Thyroid gland (tissue), 4 donors: ENCODE measurements around the gene DPAGT1. TPM values are rescaled to one million over a fixed set of nuclear protein-coding genes. Genes with fewer than 3 reads are reported as not detected.

Source experiments
- DNase-seq, 2 donors: peaks; one replicate each; pipeline ENCODE4 v3.0.0-alpha.2; 2019
- H3K27ac ChIP-seq, 3 donors: fragments of 200-600 bp; sonication (generic); 1 replicate in 2 of 3; 2 replicates in 1 of 3; pipeline ENCODE4 v1.5.1; 2016 to 2019; ENCODE audit warnings: mild to moderate bottlenecking in 1 of 3, moderate library complexity in 1 of 3
- H3K27me3 ChIP-seq: fragments of 200-600 bp; sonication (generic); one replicate; pipeline ENCODE4 v1.5.1; 2019
- H3K36me3 ChIP-seq, 2 donors: fragments of 200-600 bp; sonication (generic); one replicate each; pipeline ENCODE4 v1.5.1; 2016 to 2019
- H3K4me1 ChIP-seq, 2 donors: fragments of 200-600 bp; sonication (generic); one replicate each; pipeline ENCODE4 v1.5.1; 2017 to 2019
- H3K4me3 ChIP-seq, 3 donors: fragments of 200-600 bp; sonication (generic); replicated peaks in 1 of 3; 1 replicate in 2 of 3; 2 replicates in 1 of 3; pipeline ENCODE4 v1.5.1; 2016; ENCODE audit warnings: mild to moderate bottlenecking in 1 of 3
- H3K9me3 ChIP-seq: fragments of 200-600 bp; sonication (generic); one replicate; pipeline ENCODE4 v1.5.1; 2017
- POLR2A ChIP-seq, 2 donors: fragments of 450-650 bp; IDR thresholded peaks; one replicate each; pipeline ENCODE4 v1.6.1; 2017; ENCODE audit warnings: antibody characterized with exemption in 2 of 2, mild to moderate bottlenecking in 2 of 2, moderate library complexity in 1 of 2
- WGBS, 2 donors: methylation state at CpG; one replicate each; pipeline ENCODE4 v1.1.5; 2017; 5-methylcytosine and 5-hydroxymethylcytosine counted together
- intact Hi-C: fragments of 100-400 bp; cut with DNase I; formaldehyde crosslinking; loops from one replicate; pipeline ENCODE4 v1.15.1; 2023
- total RNA-seq, 4 donors: library from RNA; depleted of rRNA; stranded (reverse); fragments of >200 nt; gene quantifications; one replicate each; pipeline ENCODE4 v1.2.3, GENCODE V29; 2016
- TF ChIP-seq, protein P1 (sequence below), 6 experiments: fragments of 200-600 bp in 3 of 6; fragments of 450-650 bp in 3 of 6; sonication (generic) in 3 of 6; IDR thresholded peaks; one replicate each; pipeline ENCODE4 v1.5.1; 2016 to 2019; ENCODE audit warnings: antibody characterized with exemption in 6 of 6, mild to moderate bottlenecking in 2 of 6, inconsistent platforms in 1 of 6, moderate library complexity in 1 of 6

DPAGT1 gene
- total RNA-seq, 4 donors from 2014 or later = 29.8 to 42.8 (median 38.7) TPM

- no peak overlapping the region for H3K4me3 ChIP-seq
- H3K4me1 ChIP-seq = peaks cover 0 to 7% of the 10 kb centered on the region in 2 donors
- no peak overlapping the region for H3K27ac ChIP-seq
- no peaks in the 10 kb centered on the region for H3K27me3 ChIP-seq
- H3K36me3 ChIP-seq = peaks cover 37 to 51% of the 10 kb centered on the region in 2 donors
- no peak for DNase-seq
- intact Hi-C loops = no loop called here
- no peak for TF ChIP-seq POLR2A (IDR thresholded peaks at IDR 0.05)
- TF ChIP-seq, protein P1, sequence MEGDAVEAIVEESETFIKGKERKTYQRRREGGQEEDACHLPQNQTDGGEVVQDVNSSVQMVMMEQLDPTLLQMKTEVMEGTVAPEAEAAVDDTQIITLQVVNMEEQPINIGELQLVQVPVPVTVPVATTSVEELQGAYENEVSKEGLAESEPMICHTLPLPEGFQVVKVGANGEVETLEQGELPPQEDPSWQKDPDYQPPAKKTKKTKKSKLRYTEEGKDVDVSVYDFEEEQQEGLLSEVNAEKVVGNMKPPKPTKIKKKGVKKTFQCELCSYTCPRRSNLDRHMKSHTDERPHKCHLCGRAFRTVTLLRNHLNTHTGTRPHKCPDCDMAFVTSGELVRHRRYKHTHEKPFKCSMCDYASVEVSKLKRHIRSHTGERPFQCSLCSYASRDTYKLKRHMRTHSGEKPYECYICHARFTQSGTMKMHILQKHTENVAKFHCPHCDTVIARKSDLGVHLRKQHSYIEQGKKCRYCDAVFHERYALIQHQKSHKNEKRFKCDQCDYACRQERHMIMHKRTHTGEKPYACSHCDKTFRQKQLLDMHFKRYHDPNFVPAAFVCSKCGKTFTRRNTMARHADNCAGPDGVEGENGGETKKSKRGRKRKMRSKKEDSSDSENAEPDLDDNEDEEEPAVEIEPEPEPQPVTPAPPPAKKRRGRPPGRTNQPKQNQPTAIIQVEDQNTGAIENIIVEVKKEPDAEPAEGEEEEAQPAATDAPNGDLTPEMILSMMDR (IDR thresholded peaks at IDR 0.05) = no peak
- WGBS, 2 donors = 71 to 83% methylated on average over 3 of the region's 3 CpGs
- H3K9me3 ChIP-seq = no peaks in the 10 kb centered on the region
These were observed 29.0 kb upstream of the DPAGT1 start for GRCh38 chr11:119130662-119131061.

DNA sequence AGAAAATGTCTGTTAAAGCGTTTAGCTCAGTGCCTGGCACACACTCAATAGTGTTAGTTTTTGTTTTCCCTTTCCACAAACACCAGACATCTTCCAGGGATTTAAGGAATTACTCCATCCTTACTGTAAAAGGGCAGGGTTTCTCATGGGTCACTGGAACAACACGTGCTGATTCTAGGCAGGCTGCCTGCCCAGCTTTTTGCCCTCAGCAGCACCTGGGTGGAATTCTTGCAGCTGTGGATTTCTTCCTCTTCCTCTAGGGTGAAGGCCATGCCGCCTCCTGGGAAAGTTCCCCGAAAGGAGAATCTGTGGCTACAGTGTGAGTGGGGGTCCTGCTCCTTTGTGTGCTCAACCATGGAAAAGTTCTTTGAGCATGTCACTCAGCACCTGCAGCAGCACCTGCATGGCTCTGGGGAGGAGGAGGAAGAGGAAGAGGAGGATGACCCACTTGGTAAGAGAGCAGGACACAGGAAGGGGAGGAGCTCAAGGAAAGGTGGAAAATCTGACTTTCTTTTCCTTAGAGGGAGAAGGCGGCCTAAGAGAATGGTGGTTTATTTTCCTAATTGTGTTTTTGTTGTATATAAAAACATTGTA, 25.1 kb upstream of the DPAGT1 start:
- 51 to 59% methylated on average over 5 of the region's 5 CpGs for WGBS, 2 donors
- TF ChIP-seq POLR2A (IDR thresholded peaks at IDR 0.05) = no peak
- TF ChIP-seq, protein P1 (IDR thresholded peaks at IDR 0.05) = no peak
- Histone ChIP-seq H3K36me3 (peaks cover 21 to 30% of the 10 kb centered on the region in 2 donors), H3K27ac (peak overlapping the region in 1 of 3 donors; percentile 12), H3K4me1 (peaks cover 10 to 15% of the 10 kb centered on the region in 2 donors), H3K4me3 (no peak overlapping the region), H3K27me3 (no peaks in the 10 kb centered on the region), H3K9me3 (no peaks in the 10 kb centered on the region)
- no peak for DNase-seq
- intact Hi-C loops = no loop called here

- no peak for DNase-seq
- no peaks in the 10 kb centered on the region for H3K27me3 ChIP-seq
- WGBS, 2 donors = 94 to 95% methylated on average over 6 of the region's 6 CpGs
These were observed 24.2 kb upstream of the DPAGT1 start for GRCh38 chr11:119125821-119126220.

GRCh38 chr11:119121811-119122124, 20.1 kb upstream of the DPAGT1 start:
- H3K4me3 ChIP-seq = peak overlapping the region; percentile 63 to 84 (median 82)
- peaks cover 17 to 18% of the 10 kb centered on the region in 2 donors for H3K4me1 ChIP-seq
- intact Hi-C loops = no loop called here
- no peaks in the 10 kb centered on the region for H3K27me3 ChIP-seq
- no peak for DNase-seq
- peak overlapping the region in 2 of 3 donors; percentile 48 to 54 for H3K27ac ChIP-seq
- H3K9me3 ChIP-seq = no peaks in the 10 kb centered on the region
- 0% methylated on average over 17 to 20 of the region's 20 CpGs for WGBS, 2 donors
- peaks cover 5 to 8% of the 10 kb centered on the region in 2 donors for H3K36me3 ChIP-seq
- TF ChIP-seq, protein P1 (IDR thresholded peaks at IDR 0.05) = no peak
- no peak for TF ChIP-seq POLR2A (IDR thresholded peaks at IDR 0.05)

More at GRCh38 chr11:119125821-119126220, 24.2 kb upstream of the DPAGT1 start:
- Histone ChIP-seq H3K36me3 (peaks cover 11 to 21% of the 10 kb centered on the region in 2 donors), H3K4me1 (peaks cover 12 to 15% of the 10 kb centered on the region in 2 donors), H3K4me3 (no peak overlapping the region), H3K9me3 (no peaks in the 10 kb centered on the region), H3K27ac (no peak overlapping the region)
- intact Hi-C loops = no loop called here
- TF ChIP-seq POLR2A (IDR thresholded peaks at IDR 0.05) = no peak
- TF ChIP-seq, protein P1 (IDR thresholded peaks at IDR 0.05) = no peak

GRCh38 chr11:119121008-119121810, 19.6 kb upstream of the DPAGT1 start, which contains the start of gene HINFP:
TSS of gene HINFP (plus strand) at chr11:119121580. CDS start at chr11:119126945, 5,365 bp downstream.
- DNase-seq = peak; percentile 100
- Histone ChIP-seq H3K36me3 (peaks cover 8% of the 10 kb centered on the region in 2 donors), H3K4me1 (peaks cover 14 to 17% of the 10 kb centered on the region in 2 donors), H3K27ac (peak within 1 kb of the TSS; percentile 26 to 77 (median 73)), H3K27me3 (no peaks in the 10 kb centered on the region), H3K9me3 (no peaks in the 10 kb centered on the region), H3K4me3 (peak within 1 kb of the TSS; percentile 63 to 84 (median 82))
- TF ChIP-seq POLR2A (IDR thresholded peaks at IDR 0.05) = peak in 1 of 2 donors; percentile 81
- TF ChIP-seq, protein P1 (IDR thresholded peaks at IDR 0.05) = no peak
- intact Hi-C loops = no loop called here
- 0% methylated on average over 31 to 52 of the region's 54 CpGs for WGBS, 2 donors
